Measurements from ENCODE around the gene RACK1.
A peak's percentile ranks its signal among the peaks of the same experiment; 100 is the strongest.

DNA sequence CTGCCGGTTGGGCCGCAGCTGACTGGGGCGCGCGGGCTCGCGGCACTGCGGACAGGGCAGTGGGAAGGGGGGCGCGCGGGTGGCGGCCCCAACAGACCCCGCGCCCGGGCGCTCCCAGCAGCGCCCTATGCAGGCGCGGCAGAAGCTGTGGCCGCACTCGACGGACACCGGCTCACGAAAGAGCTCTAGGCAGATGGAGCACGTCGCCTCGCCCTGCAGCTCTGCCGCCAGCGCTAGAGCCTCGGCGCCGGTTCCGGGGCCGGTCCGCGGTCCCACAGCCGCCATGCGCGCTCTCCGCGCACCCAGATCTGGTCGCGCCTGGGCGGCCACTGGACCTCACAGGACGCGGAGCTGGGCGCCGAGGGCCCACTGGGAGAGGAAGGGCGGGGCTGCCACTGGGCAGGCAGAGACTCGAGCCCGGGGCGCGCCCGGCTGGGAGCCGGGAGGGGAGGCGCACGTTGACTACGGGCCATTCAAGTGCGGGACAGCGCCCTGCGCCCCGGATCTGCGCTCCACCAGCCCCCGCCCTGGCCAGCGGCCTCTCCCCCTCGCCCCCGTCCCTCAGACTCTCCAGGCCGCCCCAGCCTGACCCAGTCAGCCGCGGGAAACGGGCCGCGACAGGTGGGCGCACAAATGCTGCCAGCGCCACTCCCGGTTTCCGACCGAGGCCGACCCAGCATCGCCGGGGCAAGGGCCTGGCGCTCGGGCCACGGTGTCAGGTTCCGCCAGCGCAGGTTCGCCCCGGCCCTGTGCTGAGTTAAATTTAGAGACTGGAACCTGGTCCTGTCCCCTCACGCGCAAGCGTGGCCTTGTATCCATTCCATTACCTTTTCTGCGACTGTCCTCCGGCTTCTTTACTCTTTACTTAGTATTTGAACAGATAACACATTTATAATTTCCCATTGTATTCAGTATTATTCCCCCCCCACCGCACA lies 38.6 kb downstream of the RACK1 start, which contains the start of gene TRIM7:
- TF ChIP-seq PHF8 (CRISPR knock-in tag; IDR thresholded peaks at IDR 0.05): no peak
- no peak for TF ChIP-seq TAF1 (CRISPR knock-in tag; IDR thresholded peaks at IDR 0.05)
- TF ChIP-seq CEBPB (IDR thresholded peaks at IDR 0.05; ENCODE audit: borderline replicate concordance, low read depth, low read length): no peak
- no peak for TF ChIP-seq JUN (CRISPR knock-in tag; IDR thresholded peaks at IDR 0.05)
- no peak for TF ChIP-seq KAT7 (CRISPR knock-in tag; IDR thresholded peaks at IDR 0.05; ENCODE audit: borderline replicate concordance)
- TF ChIP-seq ZFP36 (IDR thresholded peaks at IDR 0.05; ENCODE audit: borderline replicate concordance, low read depth, low read length, partially characterized antibody): no peak
- TF ChIP-seq, protein P1, sequence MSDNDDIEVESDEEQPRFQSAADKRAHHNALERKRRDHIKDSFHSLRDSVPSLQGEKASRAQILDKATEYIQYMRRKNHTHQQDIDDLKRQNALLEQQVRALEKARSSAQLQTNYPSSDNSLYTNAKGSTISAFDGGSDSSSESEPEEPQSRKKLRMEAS (IDR thresholded peaks at IDR 0.05): no peak; the same call in 1 of the 2 replicates
- TF ChIP-seq GABPB1 (CRISPR knock-in tag; IDR thresholded peaks at IDR 0.05): peak; percentile 36; the same call in 1 of the 2 replicates
- no peak for TF ChIP-seq CEBPZ (IDR thresholded peaks at IDR 0.05; ENCODE audit: low read length)
- no peak for TF ChIP-seq HDAC6 (IDR thresholded peaks at IDR 0.05; ENCODE audit: low read depth, low read length)
- no peak for TF ChIP-seq ZNF816 (CRISPR knock-in tag; IDR thresholded peaks at IDR 0.05; ENCODE audit: borderline replicate concordance)
- no peak for TF ChIP-seq MNT (IDR thresholded peaks at IDR 0.05)
- TF ChIP-seq EZH2 (conservative IDR thresholded peaks at IDR 0.05; ENCODE audit: low read depth, low read length): no peak
- TF ChIP-seq CTCF (CRISPR knock-in tag; IDR thresholded peaks at IDR 0.05): no peak

All from HepG2 (cell line).